Thoracic aorta (tissue), 2 donors: ENCODE results near the gene VWCE. TPM values are rescaled to one million over a fixed set of nuclear protein-coding genes. Genes with fewer than 3 reads are reported as not detected.
A peak's percentile ranks its signal among the peaks of the same experiment; 100 is the strongest.

Source experiments
- ATAC-seq: fragments of 150-250 bp; one replicate; pipeline ENCODE4 v1.8.0; 2017; ENCODE audit warnings: low read depth; ENCODE audit not compliant: insufficient number of reproducible peaks, low FRiP score
- DNase-seq: peaks from one replicate; pipeline ENCODE4 v3.0.0-alpha.2; 2020; ENCODE audit warnings: low spot score
- H3K27ac ChIP-seq, 2 donors: fragments of 200-600 bp; sonication (generic); 1 replicate in 1 of 2; 2 replicates in 1 of 2; pipeline ENCODE4 v1.5.1; 2016; ENCODE audit warnings: mild to moderate bottlenecking in 2 of 2, moderate library complexity in 2 of 2
- H3K27me3 ChIP-seq: fragments of 200-600 bp; sonication (generic); replicated peaks from 2 replicates; pipeline ENCODE4 v1.6.0; 2016; ENCODE audit warnings: mild to moderate bottlenecking; ENCODE audit not compliant: insufficient read depth
- H3K36me3 ChIP-seq: fragments of 200-600 bp; sonication (generic); one replicate; pipeline ENCODE4 v1.5.1; 2016
- H3K4me1 ChIP-seq, 2 donors: fragments of 200-600 bp; sonication (generic); 1 replicate in 1 of 2; 2 replicates in 1 of 2; pipeline versions ENCODE4 v1.5.1 to v1.6.0; 2016; ENCODE audit warnings: low read depth in 2 of 2, mild to moderate bottlenecking in 1 of 2; ENCODE audit not compliant: control insufficient read depth in 1 of 2
- H3K4me3 ChIP-seq: fragments of 200-600 bp; sonication (generic); 2 replicates; pipeline ENCODE4 v1.5.1; 2016; ENCODE audit warnings: mild to moderate bottlenecking
- H3K9me3 ChIP-seq: fragments of 200-600 bp; sonication (generic); 2 replicates; pipeline ENCODE4 v1.5.1; 2016
- CTCF ChIP-seq: fragments of 200-600 bp; sonication (generic); IDR thresholded peaks from one replicate; pipeline ENCODE4 v1.5.1; 2019; ENCODE audit warnings: antibody characterized with exemption
- total RNA-seq, 2 donors: library from RNA; depleted of rRNA; stranded (reverse); fragments of >200 nt; gene quantifications; one replicate each; pipeline versions ENCODE4 v1.1.0 to v1.2.3, GENCODE V29; 2016

The VWCE gene
- total RNA-seq, 2 donors from 2014 or later: 1.5 to 2.3 TPM

DNA sequence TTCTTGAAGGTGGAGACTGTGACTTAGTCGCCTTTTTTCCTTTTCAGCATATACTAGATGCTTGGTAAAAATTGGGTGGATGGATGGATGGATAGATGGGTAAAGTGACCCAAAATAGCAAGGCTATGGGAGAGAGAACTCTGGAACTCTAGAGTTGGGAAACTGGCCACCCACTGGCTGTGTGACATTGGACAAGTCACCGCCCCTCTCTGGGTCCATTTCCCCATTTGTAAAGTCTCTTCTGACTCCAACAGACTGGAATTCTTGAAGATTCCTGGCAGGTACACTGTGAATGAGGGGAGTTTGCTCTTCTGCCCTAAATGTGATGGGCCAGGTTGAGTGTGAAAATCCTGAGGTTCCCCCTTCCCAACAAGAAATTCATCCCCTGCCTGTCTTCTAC lies 45.9 kb upstream of the VWCE start:
- H3K36me3 ChIP-seq: peaks cover 8% of the 10 kb centered on the region
- no peak overlapping the region for H3K27ac ChIP-seq
- H3K4me3 ChIP-seq: no peak overlapping the region
- no peaks in the 10 kb centered on the region for H3K27me3 ChIP-seq
- TF ChIP-seq CTCF: no peak
- DNase-seq (no peak), ATAC-seq (no peak)
- no peaks in the 10 kb centered on the region for H3K9me3 ChIP-seq
- no peaks in the 10 kb centered on the region for H3K4me1 ChIP-seq

GRCh38 chr11:61339490-61339878 lies 44.4 kb upstream of the VWCE start:
- no peak for TF ChIP-seq CTCF
- DNase-seq (no peak), ATAC-seq (no peak)
- Histone ChIP-seq H3K27ac (no peak overlapping the region), H3K27me3 (no peaks in the 10 kb centered on the region), H3K4me1 (no peaks in the 10 kb centered on the region), H3K4me3 (no peak overlapping the region), H3K9me3 (no peaks in the 10 kb centered on the region), H3K36me3 (peaks cover 8% of the 10 kb centered on the region)

DNA sequence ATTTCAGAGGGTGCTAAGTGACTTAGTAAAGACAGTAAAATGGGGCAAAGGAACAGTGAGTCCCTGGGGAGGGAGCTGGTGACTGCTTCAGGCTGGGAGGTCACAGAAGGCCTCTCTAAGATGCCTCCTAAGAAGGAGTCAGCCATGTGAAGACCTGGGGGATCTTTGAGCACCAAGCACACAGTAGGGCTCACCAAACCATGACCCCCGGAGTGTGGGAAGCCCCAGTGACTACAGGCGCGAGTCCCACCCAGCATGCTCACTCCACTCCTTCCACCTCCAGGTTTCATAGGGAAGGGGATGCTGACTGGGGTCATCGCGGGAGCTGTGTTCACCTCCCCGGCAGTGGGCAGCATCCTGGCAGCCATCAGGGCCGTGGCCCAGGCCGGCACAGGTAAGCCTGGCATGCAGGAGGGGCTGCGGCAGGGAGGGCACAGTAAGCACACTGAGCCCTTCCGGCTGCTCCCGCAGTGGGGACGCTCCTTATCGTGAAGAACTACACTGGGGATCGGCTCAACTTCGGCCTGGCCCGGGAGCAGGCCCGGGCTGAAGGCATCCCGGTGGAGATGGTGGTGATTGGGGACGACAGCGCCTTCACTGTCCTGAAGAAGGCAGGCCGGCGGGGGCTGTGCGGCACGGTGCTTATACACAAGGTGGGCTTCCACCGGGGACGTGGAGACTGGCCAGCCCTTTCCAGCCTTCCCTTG lies 43.8 kb upstream of the VWCE start:
- DNase-seq (no peak), ATAC-seq (no peak)
- H3K27ac ChIP-seq: no peak overlapping the region
- H3K9me3 ChIP-seq: no peaks in the 10 kb centered on the region
- TF ChIP-seq CTCF: no peak
- no peak overlapping the region for H3K4me3 ChIP-seq
- H3K4me1 ChIP-seq: no peaks in the 10 kb centered on the region
- no peaks in the 10 kb centered on the region for H3K27me3 ChIP-seq
- H3K36me3 ChIP-seq: peaks cover 8% of the 10 kb centered on the region

- H3K4me3 ChIP-seq: no peak overlapping the region
- H3K36me3 ChIP-seq: peaks cover 8% of the 10 kb centered on the region
- H3K4me1 ChIP-seq: peaks cover 0 to 6% of the 10 kb centered on the region in 2 donors
- no peak for TF ChIP-seq CTCF
- no peak for DNase-seq
- H3K27me3 ChIP-seq: no peaks in the 10 kb centered on the region
- no peaks in the 10 kb centered on the region for H3K9me3 ChIP-seq
- no peak for ATAC-seq
- H3K27ac ChIP-seq: no peak overlapping the region
These were observed 42.8 kb upstream of the VWCE start for GRCh38 chr11:61337706-61338470.

- no peak overlapping the region for H3K4me3 ChIP-seq
- no peaks in the 10 kb centered on the region for H3K9me3 ChIP-seq
- peak; percentile 33 for ATAC-seq
- H3K36me3 ChIP-seq: no peaks in the 10 kb centered on the region
- peaks cover 7 to 16% of the 10 kb centered on the region in 2 donors for H3K4me1 ChIP-seq
- no peaks in the 10 kb centered on the region for H3K27me3 ChIP-seq
- peak; percentile 98 for TF ChIP-seq CTCF
- DNase-seq: no peak
- peak overlapping the region in 1 of 2 donors; percentile 17 for H3K27ac ChIP-seq
These were observed 41.2 kb upstream of the VWCE start for GRCh38 chr11:61336171-61336935.
